HepG2 (cell line): Measurements from ENCODE around the gene ARIH1. TPM values are rescaled to one million over a fixed set of nuclear protein-coding genes. Genes with fewer than 3 reads are reported as not detected.

Experiments
- ATAC-seq: fragments of 200-7000 bp; cut with Tn5 transposase; 3 replicates; pipeline ENCODE4 v1.9.1; 2020; ENCODE audit warnings: mild to moderate bottlenecking, moderate library complexity
- BruUV-seq: library from RNA; stranded (reverse); fragments of 400-500 nt; replicated peaks from 2 replicates; lab custom pipeline; 2021; lab: Mats Ljungman, UMichigan
- CTCF ChIA-PET: fragments of 300-600 bp; formaldehyde crosslinking; extraction: SDS; loops from one replicate; lab custom pipeline; 2021; ENCODE audit warnings: low total read pairs, inconsistent platforms, low intra/inter-chr PET ratio; lab: Yijun Ruan, JAX
- POLR2A ChIA-PET: fragments of 350-600 bp; sonication (Branson Sonifier 250); formaldehyde crosslinking; loops from one replicate; lab custom pipeline; 2020; ENCODE audit warnings: antibody characterized with exemption, inconsistent platforms; lab: Yijun Ruan, JAX
- DNase-seq: peaks from one replicate; pipeline ENCODE4 v3.0.0-alpha.2; 2015; ENCODE audit warnings: low spot score
- FAIRE-seq: peaks from 3 replicates; lab custom pipeline; 2011; peaks lifted over from hg19 to GRCh38; lab: Jason Lieb, UNC
- H2AFZ ChIP-seq: one replicate; pipeline ENCODE4 v1.6.1; 2011; ENCODE audit warnings: low read length, inconsistent platforms
- H3K27ac ChIP-seq: fragments of 300-600 bp; 3 replicates; pipeline ENCODE4 v1.8.0; 2011; ENCODE audit warnings: mixed run types, mild to moderate bottlenecking, mixed read lengths, low read length, inconsistent platforms; ENCODE audit not compliant: insufficient read depth; ENCODE audit errors: extremely low read length
- H3K27me3 ChIP-seq, 2 experiments: fragments of 200-600 bp in 1 of 2; 2 replicates in 1 of 2; 3 replicates in 1 of 2; pipeline versions ENCODE4 v1.6.0 to v1.8.0; 2011; ENCODE audit warnings: low read length in 2 of 2, mild to moderate bottlenecking in 2 of 2, moderate library complexity in 2 of 2, inconsistent platforms in 1 of 2; ENCODE audit not compliant: insufficient read depth in 2 of 2, control insufficient read depth in 1 of 2
- H3K36me3 ChIP-seq, 2 experiments: fragments of 200-600 bp in 1 of 2; replicated peaks in 1 of 2; 2 replicates in 1 of 2; 3 replicates in 1 of 2; pipeline versions ENCODE4 v1.5.1 to v1.8.0; 2011; ENCODE audit warnings: low read length in 2 of 2, inconsistent platforms in 1 of 2; ENCODE audit not compliant: insufficient read depth in 2 of 2, control insufficient read depth in 1 of 2
- H3K4me1 ChIP-seq: 2 replicates; pipeline ENCODE4 v1.5.1; 2012; ENCODE audit warnings: low read length, inconsistent platforms; ENCODE audit not compliant: insufficient read depth
- H3K4me2 ChIP-seq: 2 replicates; pipeline ENCODE4 v1.6.0; 2011; ENCODE audit warnings: low read depth, low read length, inconsistent platforms
- H3K4me3 ChIP-seq, 3 experiments: fragments of 200-600 bp in 1 of 3; sonication (generic), shearing (Covaris generic) in 1 of 3; replicated peaks in 1 of 3; 2 replicates each; pipeline ENCODE4 v1.5.1; 2011 to 2016; ENCODE audit warnings: low read length in 3 of 3, inconsistent platforms in 2 of 3, low read depth in 2 of 3, mild to moderate bottlenecking in 2 of 3, control low read depth in 1 of 3, mixed read lengths in 1 of 3; ENCODE audit not compliant: insufficient read depth in 1 of 3
- H3K79me2 ChIP-seq: one replicate; pipeline ENCODE4 v1.6.1; 2011; ENCODE audit warnings: low read length, inconsistent platforms; ENCODE audit not compliant: insufficient read depth
- H3K9ac ChIP-seq: 2 replicates; pipeline ENCODE4 v1.6.0; 2011; ENCODE audit warnings: mild to moderate bottlenecking, low read depth, low read length, inconsistent platforms; ENCODE audit not compliant: insufficient read depth
- H3K9me3 ChIP-seq: 2 replicates; pipeline ENCODE4 v1.5.1; 2012; ENCODE audit warnings: mild to moderate bottlenecking, low read length
- H4K20me1 ChIP-seq: 2 replicates; pipeline ENCODE4 v1.6.0; 2011; ENCODE audit warnings: inconsistent platforms, mild to moderate bottlenecking, low read length, moderate library complexity; ENCODE audit not compliant: insufficient read depth
- CHD2 ChIP-seq: IDR thresholded peaks from 2 replicates; pipeline ENCODE4 v1.6.1; 2011; ENCODE audit warnings: low read depth, low read length, improper control_type of control experiment
- MAZ ChIP-seq, 2 experiments: sonication (generic) in 1 of 2; formaldehyde crosslinking in 1 of 2; IDR thresholded peaks; 2 replicates each; pipeline versions ENCODE4 v1.5.0 to v1.6.1; 2012 to 2020; ENCODE audit warnings: low read depth in 2 of 2, mild to moderate bottlenecking in 2 of 2, borderline replicate concordance in 1 of 2, improper control_type of control experiment in 1 of 2, low read length in 1 of 2, missing genetic modification reagents in 1 of 2, moderate library complexity in 1 of 2
- NPAS2 ChIP-seq: sonication (generic); formaldehyde crosslinking; IDR thresholded peaks from 2 replicates; pipeline ENCODE4 v1.8.0; 2022; ENCODE audit warnings: mild to moderate bottlenecking, missing genetic modification reagents, borderline replicate concordance
- ZNF496 ChIP-seq: sonication (generic); formaldehyde crosslinking; IDR thresholded peaks from 2 replicates; pipeline ENCODE4 v1.8.1; 2023; ENCODE audit warnings: mild to moderate bottlenecking, moderate library complexity, missing genetic modification reagents; ENCODE audit not compliant: insufficient replicate concordance
- ZNF510 ChIP-seq: sonication (generic); formaldehyde crosslinking; IDR thresholded peaks from 2 replicates; pipeline ENCODE4 v1.4.0; 2020; ENCODE audit warnings: low read depth, mild to moderate bottlenecking, missing genetic modification reagents
- ZNF652 ChIP-seq: IDR thresholded peaks from 2 replicates; pipeline ENCODE4 v1.6.1; 2016; ENCODE audit warnings: low read depth, borderline replicate concordance
- ZNF7 ChIP-seq: IDR thresholded peaks from 2 replicates; pipeline ENCODE4 v1.6.1; 2016; ENCODE audit warnings: missing biosample characterization, missing genetic modification reagents
- ZNF749 ChIP-seq: sonication (generic); formaldehyde crosslinking; IDR thresholded peaks from 2 replicates; pipeline ENCODE4 v1.8.0; 2022; ENCODE audit warnings: mild to moderate bottlenecking, missing genetic modification reagents, moderate library complexity, borderline replicate concordance
- ZNF83 ChIP-seq: sonication (generic); formaldehyde crosslinking; IDR thresholded peaks from 2 replicates; pipeline ENCODE4 v1.4.0; 2020; ENCODE audit warnings: missing genetic modification reagents, mild to moderate bottlenecking, borderline replicate concordance
- WGBS: methylation state at CpG from one replicate; pipeline ENCODE4 v1.1.6; 2017; ENCODE audit warnings: low lambda C conversion rate; 5-methylcytosine and 5-hydroxymethylcytosine counted together
- in situ Hi-C: cut with HindIII; loops from 2 replicates; pipeline ENCODE4 v1.10.0; 2017; ENCODE audit warnings: low pct_unique_long_range_greater_than_20kb; ENCODE audit not compliant: extremely low pct_ligation_motif_present
- intact Hi-C: fragments of 100-400 bp; cut with micrococcal nuclease; formaldehyde crosslinking; loops from one replicate; pipeline ENCODE4 v1.10.0; 2022; ENCODE audit not compliant: unreplicated experiment
- polyA plus RNA-seq, 8 experiments: library from polyadenylated mRNA; depleted of rRNA in 3 of 8; stranded (reverse) in 7 of 8; unstranded in 1 of 8; fragments of >200 nt; fragmentation: Illumina TruSeq in 4 of 8; extraction: Trizol in 4 of 8; gene quantifications; 2 replicates each; pipeline versions ENCODE4 v1.2.1 to v1.2.3, GENCODE V29; 2011 to 2016; ENCODE audit warnings: low read depth in 4 of 8, missing spikeins in 1 of 8, mixed read lengths in 1 of 8; ENCODE audit not compliant: insufficient read depth in 1 of 8
- total RNA-seq, 5 experiments: library from RNA; depleted of rRNA; stranded (reverse); fragments of >200 nt; fragmentation: Illumina TruSeq; extraction: Trizol; gene quantifications; 2 replicates each; pipeline ENCODE4 v1.2.3, GENCODE V29; 2016; ENCODE audit warnings: low read depth in 1 of 5
- TF ChIP-seq, protein P1 (sequence below): sonication (generic); IDR thresholded peaks from 2 replicates; pipeline ENCODE4 v1.6.1; 2016; ENCODE audit warnings: low read depth, borderline replicate concordance
- TF ChIP-seq, protein P2 (sequence below): sonication (generic); formaldehyde crosslinking; IDR thresholded peaks from 2 replicates; pipeline ENCODE4 v1.8.0; 2022; ENCODE audit warnings: low read depth, missing genetic modification reagents

Gene ARIH1
- total and polyA plus RNA-seq, 2 of the 13 experiments (the other 11 are each of a cell fraction or from before 2014, with no cell fraction given), result 38.8 to 59.8 TPM

GRCh38 chr15:72559781-72560180 lies 85.7 kb downstream of the ARIH1 start:
- Histone ChIP-seq H3K27me3 (no peaks in the 10 kb centered on the region), H3K36me3 (peaks cover 10 to 70% of the 10 kb centered on the region in 2 experiments; a peak in 4 of 5 replicates), H3K79me2 (peaks cover 5% of the 10 kb centered on the region), H3K4me2 (no peak overlapping the region), H4K20me1 (peaks cover 8% of the 10 kb centered on the region; the same call in 1 of the 2 replicates), H2AFZ (no peak overlapping the region), H3K9ac (no peak overlapping the region), H3K9me3 (no peaks in the 10 kb centered on the region), H3K27ac (no peak overlapping the region), H3K4me1 (peaks cover 6% of the 10 kb centered on the region), H3K4me3 (no peak overlapping the region)
- intact Hi-C loops, result no loop called here
- BruUV-seq, result no TSS peak
- FAIRE-seq (no peak), ATAC-seq (no peak), DNase-seq (no peak)
- POLR2A ChIA-PET, result no interaction called here
- TF ChIP-seq ZNF749 (CRISPR knock-in tag) (no peak), ZNF652 (CRISPR knock-in tag) (no peak), ZNF496 (CRISPR knock-in tag) (no peak), NPAS2 (CRISPR knock-in tag) (no peak), ZNF510 (CRISPR knock-in tag) (no peak), ZNF7 (CRISPR knock-in tag) (no peak), ZNF83 (CRISPR knock-in tag) (no peak), CHD2 (no peak), MAZ (IDR thresholded peaks at IDR 0.05; ENCODE audit: borderline replicate concordance, low read depth, low read length) (no peak), MAZ (CRISPR knock-in tag; IDR thresholded peaks at IDR 0.05; ENCODE audit: low read depth) (no peak)
- TF ChIP-seq, protein P1, sequence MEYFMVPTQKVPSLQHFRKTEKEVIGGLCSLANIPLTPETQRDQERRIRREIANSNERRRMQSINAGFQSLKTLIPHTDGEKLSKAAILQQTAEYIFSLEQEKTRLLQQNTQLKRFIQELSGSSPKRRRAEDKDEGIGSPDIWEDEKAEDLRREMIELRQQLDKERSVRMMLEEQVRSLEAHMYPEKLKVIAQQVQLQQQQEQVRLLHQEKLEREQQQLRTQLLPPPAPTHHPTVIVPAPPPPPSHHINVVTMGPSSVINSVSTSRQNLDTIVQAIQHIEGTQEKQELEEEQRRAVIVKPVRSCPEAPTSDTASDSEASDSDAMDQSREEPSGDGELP, result no peak
- TF ChIP-seq, protein P2, sequence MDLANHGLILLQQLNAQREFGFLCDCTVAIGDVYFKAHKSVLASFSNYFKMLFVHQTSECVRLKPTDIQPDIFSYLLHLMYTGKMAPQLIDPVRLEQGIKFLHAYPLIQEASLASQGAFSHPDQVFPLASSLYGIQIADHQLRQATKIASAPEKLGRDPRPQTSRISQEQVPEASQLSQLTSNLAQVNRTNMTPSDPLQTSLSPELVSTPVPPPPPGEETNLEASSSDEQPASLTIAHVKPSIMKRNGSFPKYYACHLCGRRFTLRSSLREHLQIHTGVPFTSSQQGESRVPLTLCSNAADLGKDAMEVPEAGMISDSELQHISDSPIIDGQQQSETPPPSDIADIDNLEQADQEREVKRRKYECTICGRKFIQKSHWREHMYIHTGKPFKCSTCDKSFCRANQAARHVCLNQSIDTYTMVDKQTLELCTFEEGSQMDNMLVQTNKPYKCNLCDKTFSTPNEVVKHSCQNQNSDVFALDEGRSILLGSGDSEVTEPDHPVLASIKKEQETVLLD (CRISPR knock-in tag), result no peak
- in situ Hi-C loops, result no loop called here
- CTCF ChIA-PET, result no interaction called here
- 96% methylated on average over 3 of the region's 3 CpGs for WGBS
